Right atrium auricular region (tissue), 2 donors: ENCODE measurements around the gene TEAD1. TPM values are rescaled to one million over a fixed set of nuclear protein-coding genes. Genes with fewer than 3 reads are reported as not detected.
A peak's percentile ranks its signal among the peaks of the same experiment; 100 is the strongest.

Source experiments
- DNase-seq: peaks from one replicate; pipeline ENCODE4 v3.0.0-alpha.2; 2019; ENCODE audit warnings: low spot score
- H3K27ac ChIP-seq, 2 donors: fragments of 200-600 bp; sonication (generic); 1 replicate in 1 of 2; 2 replicates in 1 of 2; pipeline ENCODE4 v1.5.1; 2016 to 2019
- H3K27me3 ChIP-seq, 2 donors: fragments of 200-600 bp; sonication (generic); one replicate each; pipeline versions ENCODE4 v1.5.1 to v1.6.0; 2017 to 2019
- H3K36me3 ChIP-seq: fragments of 200-600 bp; sonication (generic); one replicate; pipeline ENCODE4 v1.5.1; 2016
- H3K4me1 ChIP-seq, 2 donors: fragments of 200-600 bp; sonication (generic); one replicate each; pipeline versions ENCODE4 v1.5.1 to v1.6.0; 2017 to 2019
- H3K4me3 ChIP-seq, 2 donors: fragments of 200-600 bp; sonication (generic); 1 replicate in 1 of 2; 2 replicates in 1 of 2; pipeline ENCODE4 v1.5.1; 2017 to 2019; ENCODE audit warnings: mild to moderate bottlenecking in 1 of 2, moderate library complexity in 1 of 2
- H3K9me3 ChIP-seq, 2 donors: fragments of 200-600 bp; sonication (generic); one replicate each; pipeline ENCODE4 v1.5.1; 2019
- CTCF ChIP-seq, 2 donors: fragments of 200-600 bp; sonication (generic); IDR thresholded peaks; one replicate each; pipeline ENCODE4 v1.5.1; 2019; ENCODE audit warnings: antibody characterized with exemption in 2 of 2
- total RNA-seq, 2 donors: library from RNA; depleted of rRNA; stranded (reverse); fragments of >200 nt; gene quantifications; one replicate each; pipeline ENCODE4 v1.1.0, GENCODE V29; 2016

Gene TEAD1
- total RNA-seq, 2 donors from 2014 or later, result 73.8 to 99.8 TPM

GRCh38 chr11:12827369-12827768 is 153.1 kb downstream of the TEAD1 start:
- peaks cover 0 to 49% of the 10 kb centered on the region in 2 donors for H3K4me1 ChIP-seq
- TF ChIP-seq CTCF (IDR thresholded peaks at IDR 0.05), result no peak
- H3K4me3 ChIP-seq, result peak overlapping the region in 1 of 2 donors; percentile 46
- DNase-seq, result no peak
- H3K36me3 ChIP-seq, result no peaks in the 10 kb centered on the region
- H3K27ac ChIP-seq, result peak overlapping the region; percentile 63 to 72
- no peaks in the 10 kb centered on the region for H3K9me3 ChIP-seq
- no peaks in the 10 kb centered on the region for H3K27me3 ChIP-seq

GRCh38 chr11:12827929-12828812 is 153.9 kb downstream of the TEAD1 start:
- peak overlapping the region; percentile 63 to 72 for H3K27ac ChIP-seq
- H3K27me3 ChIP-seq, result no peaks in the 10 kb centered on the region
- H3K36me3 ChIP-seq, result no peaks in the 10 kb centered on the region
- H3K4me3 ChIP-seq, result peak overlapping the region; percentile 18 to 46
- DNase-seq, result no peak
- H3K4me1 ChIP-seq, result peaks cover 0 to 45% of the 10 kb centered on the region in 2 donors
- no peaks in the 10 kb centered on the region for H3K9me3 ChIP-seq
- TF ChIP-seq CTCF (IDR thresholded peaks at IDR 0.05), result no peak

- Histone ChIP-seq H3K9me3 (no peaks in the 10 kb centered on the region), H3K4me3 (peak overlapping the region in 1 of 2 donors; percentile 46), H3K36me3 (no peaks in the 10 kb centered on the region), H3K4me1 (peaks cover 0 to 40% of the 10 kb centered on the region in 2 donors), H3K27me3 (no peaks in the 10 kb centered on the region), H3K27ac (peak overlapping the region; percentile 63 to 72)
- TF ChIP-seq CTCF (IDR thresholded peaks at IDR 0.05), result no peak
- DNase-seq, result no peak
These were observed 154.9 kb downstream of the TEAD1 start for GRCh38 chr11:12829131-12829530.

GRCh38 chr11:12829540-12830314 is 155.5 kb downstream of the TEAD1 start:
- no peak for DNase-seq
- H3K27me3 ChIP-seq, result no peaks in the 10 kb centered on the region
- no peak for TF ChIP-seq CTCF (IDR thresholded peaks at IDR 0.05)
- H3K9me3 ChIP-seq, result no peaks in the 10 kb centered on the region
- H3K4me3 ChIP-seq, result no peak overlapping the region
- H3K36me3 ChIP-seq, result no peaks in the 10 kb centered on the region
- H3K4me1 ChIP-seq, result peaks cover 0 to 34% of the 10 kb centered on the region in 2 donors
- no peak overlapping the region for H3K27ac ChIP-seq

- no peak for TF ChIP-seq CTCF (IDR thresholded peaks at IDR 0.05)
- H3K4me1 ChIP-seq, result peaks cover 0 to 29% of the 10 kb centered on the region in 2 donors
- no peak overlapping the region for H3K4me3 ChIP-seq
- H3K27ac ChIP-seq, result no peak overlapping the region
- no peaks in the 10 kb centered on the region for H3K27me3 ChIP-seq
- H3K36me3 ChIP-seq, result no peaks in the 10 kb centered on the region
- no peak for DNase-seq
- H3K9me3 ChIP-seq, result no peaks in the 10 kb centered on the region
These were observed 157.4 kb downstream of the TEAD1 start for GRCh38 chr11:12831471-12832202.
